ENCODE measurements around the gene CGB7. TPM values are rescaled to one million over a fixed set of nuclear protein-coding genes. Genes with fewer than 3 reads are reported as not detected.

The CGB7 gene
- total and polyA plus RNA-seq, 9 of the 15 experiments (the other 6 are each of a cell fraction or from before 2014, with no cell fraction given) = not detected

GRCh38 chr19:49085020-49085867, 27.7 kb upstream of the CGB7 start, which contains the start of gene SNRNP70 (continued):
- TF ChIP-seq HDGF (IDR thresholded peaks at IDR 0.05) (no peak), SPI1 (IDR thresholded peaks at IDR 0.05; ENCODE audit: borderline replicate concordance, low read depth, low read length) (0 out of 2 replicates have a peak, but pooled peaks have one; percentile 15), HNRNPUL1 (IDR thresholded peaks at IDR 0.05; ENCODE audit: low read length) (no peak), SAFB (IDR thresholded peaks at IDR 0.05; ENCODE audit: borderline replicate concordance, low read depth, low read length) (0 out of 2 replicates have a peak, but pooled peaks have one; percentile 36), PPARD (CRISPR knock-in tag; IDR thresholded peaks at IDR 0.05) (no peak), RFX7 (CRISPR knock-in tag; IDR thresholded peaks at IDR 0.05) (no peak), KHSRP (IDR thresholded peaks at IDR 0.05) (no peak), NBN (IDR thresholded peaks at IDR 0.05; ENCODE audit: low read depth) (peak; percentile 48; the same call in 1 of the 2 replicates), SNIP1 (IDR thresholded peaks at IDR 0.05; ENCODE audit: low read depth) (no peak), TRIM24 (IDR thresholded peaks at IDR 0.05) (no peak), ILK (tag; IDR thresholded peaks at IDR 0.05; ENCODE audit: borderline replicate concordance, low read depth) (no peak), SMAD1 (IDR thresholded peaks at IDR 0.05; ENCODE audit: low read depth, low read length, partially characterized antibody) (peak; percentile 85), ZSCAN32 (CRISPR knock-in tag; IDR thresholded peaks at IDR 0.05) (0 out of 2 replicates have a peak, but pooled peaks have one; percentile 37), NEUROD1 (IDR thresholded peaks at IDR 0.05; ENCODE audit: borderline replicate concordance, low read depth, low read length, partially characterized antibody) (no peak), FOXO4 (CRISPR knock-in tag; IDR thresholded peaks at IDR 0.05) (0 out of 2 replicates have a peak, but pooled peaks have one; percentile 86), POLR2AphosphoS2 (IDR thresholded peaks at IDR 0.05; ENCODE audit: low read length) (peak; percentile 67; the same call in 1 of the 2 replicates), HMBOX1 (IDR thresholded peaks at IDR 0.05) (no peak), REST (IDR thresholded peaks at IDR 0.05; ENCODE audit: borderline replicate concordance) (no peak), REST (CRISPR knock-in tag; IDR thresholded peaks at IDR 0.05; ENCODE audit: low read depth) (peak; percentile 80; the same call in 1 of the 2 replicates)
